ENCODE data around the gene SCML1.

SCML1 gene

GRCh38 chrX:17736856-17737709 lies at the start of gene SCML1:
TSS of gene SCML1 (plus strand) at chrX:17737493. CDS start at chrX:17744187, 6,694 bp downstream.
- DNase-seq: peak; percentile 69

GRCh38 chrX:17687648-17688047 lies 49.6 kb upstream of the SCML1 start:
- DNase-seq: no peak

- peak; percentile 23 for DNase-seq
Observed at GRCh38 chrX:17689971-17690409, 47.3 kb upstream of the SCML1 start.

GRCh38 chrX:17692709-17693346 lies 44.5 kb upstream of the SCML1 start:
- peak; percentile 16 for DNase-seq

- no peak for DNase-seq
Observed at GRCh38 chrX:17697191-17697590, 40.1 kb upstream of the SCML1 start.

- no peak for DNase-seq
Observed at GRCh38 chrX:17700976-17701375, 36.3 kb upstream of the SCML1 start.

GRCh38 chrX:17703201-17703600 lies 34.1 kb upstream of the SCML1 start:
- no peak for DNase-seq

- no peak for DNase-seq
Observed at GRCh38 chrX:17705211-17705610, 32.1 kb upstream of the SCML1 start.

GRCh38 chrX:17706676-17707075 lies 30.6 kb upstream of the SCML1 start:
- no peak for DNase-seq

GRCh38 chrX:17707731-17708130 lies 29.6 kb upstream of the SCML1 start:
- DNase-seq: no peak

GRCh38 chrX:17710871-17711301 lies 26.4 kb upstream of the SCML1 start:
- DNase-seq: no peak

- DNase-seq: no peak
Observed at GRCh38 chrX:17713288-17713687, 24.0 kb upstream of the SCML1 start.

GRCh38 chrX:17718649-17719165 lies 18.6 kb upstream of the SCML1 start:
- no peak for DNase-seq

GRCh38 chrX:17719711-17720110 lies 17.6 kb upstream of the SCML1 start:
- DNase-seq: no peak

GRCh38 chrX:17721715-17722114 lies 15.6 kb upstream of the SCML1 start:
- DNase-seq: no peak

GRCh38 chrX:17725181-17725580 lies 12.1 kb upstream of the SCML1 start:
- no peak for DNase-seq

- no peak for DNase-seq
Observed at GRCh38 chrX:17732138-17732783, 5.0 kb upstream of the SCML1 start.

- no peak for DNase-seq
Observed at GRCh38 chrX:17735406-17735805, 1.9 kb upstream of the SCML1 start.

- DNase-seq: no peak
Observed at GRCh38 chrX:17736478-17736855, 826 bp upstream of the SCML1 start.

GRCh38 chrX:17737710-17737985 lies 355 bp downstream of the SCML1 start:
- no peak for DNase-seq

- DNase-seq: no peak
Observed at GRCh38 chrX:17737986-17738713, 857 bp downstream of the SCML1 start.

- DNase-seq: no peak
Observed at GRCh38 chrX:17738737-17739535, 1.6 kb downstream of the SCML1 start.
